ENCODE results near the gene CDK14.

CDK14 gene

GRCh38 chr7:90710466-90710850 lies 114.3 kb downstream of the CDK14 start:
- Histone ChIP-seq H3K4me3 (ENCODE audit: low read depth, low read length) (no peak overlapping the region), H3K27ac (no peak overlapping the region)

GRCh38 chr7:90713628-90714027 lies 117.5 kb downstream of the CDK14 start:
- Histone ChIP-seq H3K9me3 (ENCODE audit: control insufficient read depth, low read length) (no peaks in the 10 kb centered on the region), H3K4me2 (ENCODE audit: low read length) (no peak overlapping the region), H3K4me1 (peaks cover 7% of the 10 kb centered on the region), H3K4me3 (ENCODE audit: low read depth, low read length) (no peak overlapping the region), H3K9ac (no peak overlapping the region), H3K27ac (no peak overlapping the region), H3K36me3 (ENCODE audit: control insufficient read depth, insufficient read depth, low read length) (no peaks in the 10 kb centered on the region), H3K27me3 (ENCODE audit: control insufficient read depth, insufficient read depth, low read length) (no peaks in the 10 kb centered on the region), H2AFZ (no peak overlapping the region), H3K79me2 (no peaks in the 10 kb centered on the region)
- TF ChIP-seq CTCF (IDR thresholded peaks at IDR 0.05) = no peak

More at GRCh38 chr7:90710466-90710850, 114.3 kb downstream of the CDK14 start:
- no peaks in the 10 kb centered on the region for H3K79me2 ChIP-seq
- no peak overlapping the region for H2AFZ ChIP-seq
- no peak for TF ChIP-seq CTCF (IDR thresholded peaks at IDR 0.05)
- no peaks in the 10 kb centered on the region for H3K27me3 ChIP-seq (ENCODE audit: control insufficient read depth, insufficient read depth, low read length)
- peaks cover 7% of the 10 kb centered on the region for H3K4me1 ChIP-seq
- no peaks in the 10 kb centered on the region for H3K36me3 ChIP-seq (ENCODE audit: control insufficient read depth, insufficient read depth, low read length)
- H3K9ac ChIP-seq = no peak overlapping the region
- H3K9me3 ChIP-seq (ENCODE audit: control insufficient read depth, low read length) = no peaks in the 10 kb centered on the region
- no peak overlapping the region for H3K4me2 ChIP-seq (ENCODE audit: low read length)

GRCh38 chr7:90715067-90715466 lies 118.9 kb downstream of the CDK14 start:
- TF ChIP-seq CTCF (IDR thresholded peaks at IDR 0.05) = no peak
- no peak overlapping the region for H3K27ac ChIP-seq
- H3K9me3 ChIP-seq (ENCODE audit: control insufficient read depth, low read length) = no peaks in the 10 kb centered on the region
- H3K36me3 ChIP-seq (ENCODE audit: control insufficient read depth, insufficient read depth, low read length) = no peaks in the 10 kb centered on the region
- H2AFZ ChIP-seq = no peak overlapping the region
- peaks cover 5% of the 10 kb centered on the region for H3K4me1 ChIP-seq
- no peaks in the 10 kb centered on the region for H3K27me3 ChIP-seq (ENCODE audit: control insufficient read depth, insufficient read depth, low read length)
- H3K79me2 ChIP-seq = no peaks in the 10 kb centered on the region
- no peak overlapping the region for H3K4me2 ChIP-seq (ENCODE audit: low read length)
- H3K4me3 ChIP-seq (ENCODE audit: low read depth, low read length) = no peak overlapping the region
- no peak overlapping the region for H3K9ac ChIP-seq

- Histone ChIP-seq H3K9ac (no peak overlapping the region), H3K36me3 (ENCODE audit: control insufficient read depth, insufficient read depth, low read length) (no peaks in the 10 kb centered on the region), H3K27me3 (ENCODE audit: control insufficient read depth, insufficient read depth, low read length) (no peaks in the 10 kb centered on the region), H3K4me3 (ENCODE audit: low read depth, low read length) (no peak overlapping the region), H2AFZ (no peak overlapping the region), H3K27ac (no peak overlapping the region), H3K4me1 (no peaks in the 10 kb centered on the region), H3K4me2 (ENCODE audit: low read length) (no peak overlapping the region), H3K9me3 (ENCODE audit: control insufficient read depth, low read length) (no peaks in the 10 kb centered on the region), H3K79me2 (no peaks in the 10 kb centered on the region)
- TF ChIP-seq CTCF (IDR thresholded peaks at IDR 0.05) = no peak
Observed at GRCh38 chr7:90717296-90718060, 121.4 kb downstream of the CDK14 start.

GRCh38 chr7:90719155-90719554 lies 123.0 kb downstream of the CDK14 start:
- Histone ChIP-seq H2AFZ (no peak overlapping the region), H3K9me3 (ENCODE audit: control insufficient read depth, low read length) (no peaks in the 10 kb centered on the region), H3K4me3 (ENCODE audit: low read depth, low read length) (no peak overlapping the region), H3K79me2 (no peaks in the 10 kb centered on the region), H3K36me3 (ENCODE audit: control insufficient read depth, insufficient read depth, low read length) (no peaks in the 10 kb centered on the region), H3K4me2 (ENCODE audit: low read length) (no peak overlapping the region), H3K27ac (no peak overlapping the region), H3K27me3 (ENCODE audit: control insufficient read depth, insufficient read depth, low read length) (no peaks in the 10 kb centered on the region), H3K9ac (no peak overlapping the region), H3K4me1 (no peaks in the 10 kb centered on the region)
- TF ChIP-seq CTCF (IDR thresholded peaks at IDR 0.05) = no peak
